Camera-type eye (tissue), 1 donor: ENCODE results near the gene MAP2K6. TPM values are rescaled to one million over a fixed set of nuclear protein-coding genes. Genes with fewer than 3 reads are reported as not detected.

Experiments
- total RNA-seq: library from RNA; depleted of rRNA; stranded (reverse); fragments of >200 nt; gene quantifications from one replicate; pipeline ENCODE4 v1.2.3, GENCODE V29; 2014

Gene MAP2K6
- total RNA-seq, result 27.4 TPM

GRCh38 chr17:69414408-69415274 is at the start of gene MAP2K6:
MAP2K6 (plus strand) TSS chr17:69414697; CDS start chr17:69414985, 288 bp downstream.

Other genes with a start within 250 kb of the MAP2K6 start
- 10.1 TPM for gene ABCA10, start 185.9 kb upstream of the MAP2K6 start, total RNA-seq
- 84.1 TPM for gene ABCA5, start 87.6 kb upstream of the MAP2K6 start, total RNA-seq